ENCODE data around the gene FAM184A.

FAM184A gene, protein sequence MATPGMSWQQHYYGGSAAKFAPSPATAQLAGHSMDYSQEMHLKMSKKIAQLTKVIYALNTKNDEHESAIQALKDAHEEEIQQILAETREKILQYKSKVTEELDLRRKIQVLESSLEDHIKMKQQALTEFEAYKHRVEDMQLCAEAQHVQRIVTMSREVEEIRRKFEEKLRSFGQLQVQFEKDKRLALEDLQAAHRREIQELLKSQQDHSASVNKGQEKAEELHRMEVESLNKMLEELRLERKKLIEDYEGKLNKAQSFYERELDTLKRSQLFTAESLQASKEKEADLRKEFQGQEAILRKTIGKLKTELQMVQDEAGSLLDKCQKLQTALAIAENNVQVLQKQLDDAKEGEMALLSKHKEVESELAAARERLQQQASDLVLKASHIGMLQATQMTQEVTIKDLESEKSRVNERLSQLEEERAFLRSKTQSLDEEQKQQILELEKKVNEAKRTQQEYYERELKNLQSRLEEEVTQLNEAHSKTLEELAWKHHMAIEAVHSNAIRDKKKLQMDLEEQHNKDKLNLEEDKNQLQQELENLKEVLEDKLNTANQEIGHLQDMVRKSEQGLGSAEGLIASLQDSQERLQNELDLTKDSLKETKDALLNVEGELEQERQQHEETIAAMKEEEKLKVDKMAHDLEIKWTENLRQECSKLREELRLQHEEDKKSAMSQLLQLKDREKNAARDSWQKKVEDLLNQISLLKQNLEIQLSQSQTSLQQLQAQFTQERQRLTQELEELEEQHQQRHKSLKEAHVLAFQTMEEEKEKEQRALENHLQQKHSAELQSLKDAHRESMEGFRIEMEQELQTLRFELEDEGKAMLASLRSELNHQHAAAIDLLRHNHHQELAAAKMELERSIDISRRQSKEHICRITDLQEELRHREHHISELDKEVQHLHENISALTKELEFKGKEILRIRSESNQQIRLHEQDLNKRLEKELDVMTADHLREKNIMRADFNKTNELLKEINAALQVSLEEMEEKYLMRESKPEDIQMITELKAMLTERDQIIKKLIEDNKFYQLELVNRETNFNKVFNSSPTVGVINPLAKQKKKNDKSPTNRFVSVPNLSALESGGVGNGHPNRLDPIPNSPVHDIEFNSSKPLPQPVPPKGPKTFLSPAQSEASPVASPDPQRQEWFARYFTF

DNA sequence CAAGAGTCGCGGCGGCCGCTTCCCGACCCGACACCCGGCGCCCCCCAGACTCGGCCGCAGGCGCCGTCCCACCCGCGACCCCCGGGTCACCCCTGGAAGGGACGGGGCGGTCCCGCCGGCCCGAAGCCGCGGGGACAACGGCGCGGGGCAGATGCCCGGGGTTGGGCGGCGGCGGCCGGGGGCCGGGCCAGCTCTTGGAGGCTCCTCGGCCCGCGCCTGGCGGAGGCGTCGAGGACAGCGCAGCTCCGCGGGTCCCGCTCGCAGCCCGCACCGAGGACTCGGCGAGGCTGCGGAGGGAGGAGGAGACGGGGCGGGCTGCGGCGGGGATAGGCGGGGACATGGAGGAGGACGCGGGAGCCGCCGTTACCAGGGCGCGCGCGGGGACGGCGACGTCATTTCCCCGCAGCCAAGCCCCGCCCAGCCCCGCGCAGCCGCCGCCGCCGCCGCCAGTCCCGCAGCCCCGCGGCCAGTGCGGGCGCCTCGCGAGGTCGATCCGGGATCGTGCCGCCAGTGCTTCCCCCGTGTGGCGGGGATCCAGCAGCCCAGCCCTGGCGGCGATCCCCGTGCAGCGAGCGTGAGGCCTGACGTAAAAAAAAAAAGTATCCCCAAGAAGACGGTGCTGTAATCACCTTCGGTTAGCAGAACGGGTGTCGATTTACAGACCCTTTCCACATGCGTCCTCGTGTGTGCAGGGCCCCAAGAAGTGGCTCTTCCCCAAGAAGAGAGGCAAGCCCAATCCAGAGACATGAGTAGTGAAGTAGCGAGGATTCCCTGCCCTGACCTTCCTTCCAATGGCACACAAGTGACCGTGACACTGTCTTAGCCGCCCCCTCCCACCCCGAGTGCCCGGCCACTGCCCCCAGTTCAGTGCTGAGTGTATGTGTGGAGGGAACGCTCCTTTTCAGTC is at the start of gene FAM184A:
FAM184A (minus strand) TSS at position 289 of the 907 bp plus-strand sequence. CDS start 365 bp downstream, outside the sequence.
- DNase-seq (ENCODE audit: low read depth), result peak; percentile 10
- peak within 1 kb of the TSS; percentile 52 for H3K4me3 ChIP-seq (ENCODE audit: low read depth, low read length)
- TF ChIP-seq, protein P1, sequence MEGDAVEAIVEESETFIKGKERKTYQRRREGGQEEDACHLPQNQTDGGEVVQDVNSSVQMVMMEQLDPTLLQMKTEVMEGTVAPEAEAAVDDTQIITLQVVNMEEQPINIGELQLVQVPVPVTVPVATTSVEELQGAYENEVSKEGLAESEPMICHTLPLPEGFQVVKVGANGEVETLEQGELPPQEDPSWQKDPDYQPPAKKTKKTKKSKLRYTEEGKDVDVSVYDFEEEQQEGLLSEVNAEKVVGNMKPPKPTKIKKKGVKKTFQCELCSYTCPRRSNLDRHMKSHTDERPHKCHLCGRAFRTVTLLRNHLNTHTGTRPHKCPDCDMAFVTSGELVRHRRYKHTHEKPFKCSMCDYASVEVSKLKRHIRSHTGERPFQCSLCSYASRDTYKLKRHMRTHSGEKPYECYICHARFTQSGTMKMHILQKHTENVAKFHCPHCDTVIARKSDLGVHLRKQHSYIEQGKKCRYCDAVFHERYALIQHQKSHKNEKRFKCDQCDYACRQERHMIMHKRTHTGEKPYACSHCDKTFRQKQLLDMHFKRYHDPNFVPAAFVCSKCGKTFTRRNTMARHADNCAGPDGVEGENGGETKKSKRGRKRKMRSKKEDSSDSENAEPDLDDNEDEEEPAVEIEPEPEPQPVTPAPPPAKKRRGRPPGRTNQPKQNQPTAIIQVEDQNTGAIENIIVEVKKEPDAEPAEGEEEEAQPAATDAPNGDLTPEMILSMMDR (IDR thresholded peaks at IDR 0.05; ENCODE audit: control insufficient read depth, extremely low read depth, insufficient read depth), result peak; percentile 27; the same call in 1 of the 2 replicates

GRCh38 chr6:119127627-119128026 is 49.2 kb upstream of the FAM184A start:
- H3K4me3 ChIP-seq (ENCODE audit: low read depth, low read length), result no peak overlapping the region
- DNase-seq (ENCODE audit: low read depth), result no peak
- TF ChIP-seq, protein P1 (IDR thresholded peaks at IDR 0.05; ENCODE audit: control insufficient read depth, extremely low read depth, insufficient read depth), result no peak

GRCh38 chr6:119126826-119127225 is 48.4 kb upstream of the FAM184A start:
- no peak overlapping the region for H3K4me3 ChIP-seq (ENCODE audit: low read depth, low read length)
- TF ChIP-seq, protein P1 (IDR thresholded peaks at IDR 0.05; ENCODE audit: control insufficient read depth, extremely low read depth, insufficient read depth), result no peak
- DNase-seq (ENCODE audit: low read depth), result no peak

DNA sequence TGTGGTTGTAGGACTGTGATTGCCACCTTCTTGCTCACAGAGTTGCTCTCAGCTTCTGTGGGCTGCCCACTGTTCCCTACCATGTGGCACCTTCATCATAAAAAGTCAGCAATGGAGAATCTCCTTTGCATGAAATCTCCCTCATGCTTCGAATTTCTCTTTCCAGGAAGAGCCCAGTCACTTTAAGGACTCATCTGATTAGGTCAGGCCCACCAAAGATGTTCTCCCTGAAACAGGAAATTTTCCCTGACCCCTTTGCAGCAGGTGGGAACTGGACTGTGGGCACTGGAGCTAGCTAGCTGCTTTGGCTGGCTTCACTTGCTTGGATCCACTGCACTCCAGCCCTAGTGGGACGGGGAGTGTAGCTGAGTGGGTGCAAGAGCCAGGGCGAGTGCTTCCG is 47.7 kb upstream of the FAM184A start:
- DNase-seq (ENCODE audit: low read depth), result no peak
- no peak overlapping the region for H3K4me3 ChIP-seq (ENCODE audit: low read depth, low read length)
- TF ChIP-seq, protein P1 (IDR thresholded peaks at IDR 0.05; ENCODE audit: control insufficient read depth, extremely low read depth, insufficient read depth), result no peak

GRCh38 chr6:119125576-119125975 is 47.1 kb upstream of the FAM184A start:
- H3K4me3 ChIP-seq (ENCODE audit: low read depth, low read length), result no peak overlapping the region
- no peak for DNase-seq (ENCODE audit: low read depth)
- TF ChIP-seq, protein P1 (IDR thresholded peaks at IDR 0.05; ENCODE audit: control insufficient read depth, extremely low read depth, insufficient read depth), result no peak
